ENCODE results near the gene KCNH4. TPM values are rescaled to one million over a fixed set of nuclear protein-coding genes. Genes with fewer than 3 reads are reported as not detected.

KCNH4 gene
- total RNA-seq, 1 donor from 2014 or later: not detected

DNA sequence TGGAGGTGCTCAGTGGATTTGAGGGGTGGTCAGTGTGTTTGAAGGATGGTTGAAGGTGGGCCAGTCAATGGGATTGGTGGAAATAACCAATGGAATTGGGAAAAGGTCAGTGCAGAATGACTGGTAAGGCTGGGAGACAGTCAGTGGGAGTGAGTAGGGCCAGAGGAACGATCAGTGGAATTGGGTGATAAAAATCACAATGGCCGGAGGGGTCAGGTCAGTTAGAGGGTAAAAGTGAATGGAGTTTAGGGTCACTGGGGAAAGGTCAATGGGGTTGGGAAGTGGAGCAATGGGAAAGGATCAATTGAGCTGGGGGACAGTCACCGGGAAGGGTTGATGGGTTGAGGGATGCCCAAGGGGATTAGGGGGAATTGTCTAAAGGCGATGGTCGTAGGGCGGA lies 15.2 kb downstream of the KCNH4 start:
- Mint-ChIP-seq H3K36me3 (ENCODE audit: unreplicated experiment) (no peaks in the 10 kb centered on the region), H3K4me1 (ENCODE audit: unreplicated experiment) (no peaks in the 10 kb centered on the region), H3K27ac (ENCODE audit: unreplicated experiment) (no peak overlapping the region), H3K27me3 (ENCODE audit: unreplicated experiment) (peaks cover 5% of the 10 kb centered on the region), H3K9me3 (ENCODE audit: unreplicated experiment) (no peaks in the 10 kb centered on the region), H3K4me3 (ENCODE audit: unreplicated experiment) (no peak overlapping the region)
- DNase-seq (ENCODE audit: extremely low spot score, unreplicated experiment): no peak
- TF ChIP-seq, protein P1, sequence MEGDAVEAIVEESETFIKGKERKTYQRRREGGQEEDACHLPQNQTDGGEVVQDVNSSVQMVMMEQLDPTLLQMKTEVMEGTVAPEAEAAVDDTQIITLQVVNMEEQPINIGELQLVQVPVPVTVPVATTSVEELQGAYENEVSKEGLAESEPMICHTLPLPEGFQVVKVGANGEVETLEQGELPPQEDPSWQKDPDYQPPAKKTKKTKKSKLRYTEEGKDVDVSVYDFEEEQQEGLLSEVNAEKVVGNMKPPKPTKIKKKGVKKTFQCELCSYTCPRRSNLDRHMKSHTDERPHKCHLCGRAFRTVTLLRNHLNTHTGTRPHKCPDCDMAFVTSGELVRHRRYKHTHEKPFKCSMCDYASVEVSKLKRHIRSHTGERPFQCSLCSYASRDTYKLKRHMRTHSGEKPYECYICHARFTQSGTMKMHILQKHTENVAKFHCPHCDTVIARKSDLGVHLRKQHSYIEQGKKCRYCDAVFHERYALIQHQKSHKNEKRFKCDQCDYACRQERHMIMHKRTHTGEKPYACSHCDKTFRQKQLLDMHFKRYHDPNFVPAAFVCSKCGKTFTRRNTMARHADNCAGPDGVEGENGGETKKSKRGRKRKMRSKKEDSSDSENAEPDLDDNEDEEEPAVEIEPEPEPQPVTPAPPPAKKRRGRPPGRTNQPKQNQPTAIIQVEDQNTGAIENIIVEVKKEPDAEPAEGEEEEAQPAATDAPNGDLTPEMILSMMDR (IDR thresholded peaks at IDR 0.05): no peak

- peaks cover 5% of the 10 kb centered on the region for H3K27me3 Mint-ChIP-seq (ENCODE audit: unreplicated experiment)
- no peaks in the 10 kb centered on the region for H3K36me3 Mint-ChIP-seq (ENCODE audit: unreplicated experiment)
- H3K9me3 Mint-ChIP-seq (ENCODE audit: unreplicated experiment): no peaks in the 10 kb centered on the region
- no peaks in the 10 kb centered on the region for H3K4me1 Mint-ChIP-seq (ENCODE audit: unreplicated experiment)
- H3K4me3 Mint-ChIP-seq (ENCODE audit: unreplicated experiment): no peak overlapping the region
- no peak for DNase-seq (ENCODE audit: extremely low spot score, unreplicated experiment)
- no peak overlapping the region for H3K27ac Mint-ChIP-seq (ENCODE audit: unreplicated experiment)
- TF ChIP-seq, protein P1 (IDR thresholded peaks at IDR 0.05): no peak
These were observed 17.1 kb downstream of the KCNH4 start for GRCh38 chr17:42163696-42164407.

DNA sequence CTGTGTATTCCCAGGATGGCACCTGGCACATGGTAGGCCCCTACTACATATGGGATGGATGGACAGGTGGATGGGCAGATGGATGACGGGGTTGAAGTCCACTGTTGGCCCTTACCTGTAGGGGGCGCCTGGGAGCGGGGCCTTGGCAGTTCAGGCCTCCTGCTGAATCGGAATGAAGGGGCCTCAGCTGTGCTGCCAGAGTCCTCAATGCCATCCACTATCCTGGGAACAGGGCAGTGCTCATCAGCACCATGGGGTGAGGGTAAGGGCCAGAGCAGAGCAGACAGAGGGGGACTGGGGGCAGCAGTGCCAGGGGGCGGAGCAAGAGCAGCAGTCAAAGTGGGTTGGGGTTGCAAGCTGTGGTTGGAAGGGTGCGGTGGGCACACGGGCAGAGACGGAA lies 17.8 kb downstream of the KCNH4 start:
- Mint-ChIP-seq H3K4me3 (ENCODE audit: unreplicated experiment) (no peak overlapping the region), H3K4me1 (ENCODE audit: unreplicated experiment) (no peaks in the 10 kb centered on the region), H3K27ac (ENCODE audit: unreplicated experiment) (no peak overlapping the region), H3K36me3 (ENCODE audit: unreplicated experiment) (no peaks in the 10 kb centered on the region), H3K27me3 (ENCODE audit: unreplicated experiment) (peaks cover 5% of the 10 kb centered on the region), H3K9me3 (ENCODE audit: unreplicated experiment) (no peaks in the 10 kb centered on the region)
- TF ChIP-seq, protein P1 (IDR thresholded peaks at IDR 0.05): peak; percentile 28
- DNase-seq (ENCODE audit: extremely low spot score, unreplicated experiment): no peak

- H3K36me3 Mint-ChIP-seq (ENCODE audit: unreplicated experiment): no peaks in the 10 kb centered on the region
- TF ChIP-seq, protein P1 (IDR thresholded peaks at IDR 0.05): no peak
- peaks cover 8% of the 10 kb centered on the region for H3K4me1 Mint-ChIP-seq (ENCODE audit: unreplicated experiment)
- no peaks in the 10 kb centered on the region for H3K27me3 Mint-ChIP-seq (ENCODE audit: unreplicated experiment)
- no peak overlapping the region for H3K27ac Mint-ChIP-seq (ENCODE audit: unreplicated experiment)
- H3K4me3 Mint-ChIP-seq (ENCODE audit: unreplicated experiment): no peak overlapping the region
- no peaks in the 10 kb centered on the region for H3K9me3 Mint-ChIP-seq (ENCODE audit: unreplicated experiment)
- no peak for DNase-seq (ENCODE audit: extremely low spot score, unreplicated experiment)
These were observed 20.4 kb downstream of the KCNH4 start for GRCh38 chr17:42160531-42160910.

- Mint-ChIP-seq H3K27me3 (ENCODE audit: unreplicated experiment) (no peaks in the 10 kb centered on the region), H3K9me3 (ENCODE audit: unreplicated experiment) (no peaks in the 10 kb centered on the region), H3K27ac (ENCODE audit: unreplicated experiment) (no peak overlapping the region), H3K36me3 (ENCODE audit: unreplicated experiment) (no peaks in the 10 kb centered on the region), H3K4me1 (ENCODE audit: unreplicated experiment) (peaks cover 13% of the 10 kb centered on the region), H3K4me3 (ENCODE audit: unreplicated experiment) (no peak overlapping the region)
- TF ChIP-seq, protein P1 (IDR thresholded peaks at IDR 0.05): no peak
- no peak for DNase-seq (ENCODE audit: extremely low spot score, unreplicated experiment)
These were observed 21.0 kb downstream of the KCNH4 start for GRCh38 chr17:42159796-42160530.
